ENCODE results near the gene AIF1L. TPM values are rescaled to one million over a fixed set of nuclear protein-coding genes. Genes with fewer than 3 reads are reported as not detected.

The AIF1L gene
- total RNA-seq, 1 donor from 2014 or later: 72.3 TPM

DNA sequence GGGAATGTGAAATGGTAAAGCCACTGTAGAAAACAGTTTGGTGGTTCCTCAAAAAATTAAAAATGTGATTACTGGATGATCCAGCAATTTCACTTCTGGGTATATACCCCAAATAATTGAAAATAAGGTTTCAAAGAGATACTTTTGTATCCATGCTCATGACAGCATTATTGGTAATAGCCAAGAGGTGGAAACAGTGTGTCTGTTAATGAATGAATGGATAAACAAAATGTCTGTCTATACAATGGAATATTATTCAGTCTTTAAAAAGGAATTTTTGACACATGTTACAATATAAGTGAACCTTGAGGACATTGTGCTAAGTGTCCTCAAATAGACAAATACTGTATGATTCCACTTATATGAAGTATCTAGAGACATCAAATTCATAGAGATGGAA, 69.2 kb downstream of the AIF1L start:
- no peak for DNase-seq (ENCODE audit: low read depth, low spot score)

DNA sequence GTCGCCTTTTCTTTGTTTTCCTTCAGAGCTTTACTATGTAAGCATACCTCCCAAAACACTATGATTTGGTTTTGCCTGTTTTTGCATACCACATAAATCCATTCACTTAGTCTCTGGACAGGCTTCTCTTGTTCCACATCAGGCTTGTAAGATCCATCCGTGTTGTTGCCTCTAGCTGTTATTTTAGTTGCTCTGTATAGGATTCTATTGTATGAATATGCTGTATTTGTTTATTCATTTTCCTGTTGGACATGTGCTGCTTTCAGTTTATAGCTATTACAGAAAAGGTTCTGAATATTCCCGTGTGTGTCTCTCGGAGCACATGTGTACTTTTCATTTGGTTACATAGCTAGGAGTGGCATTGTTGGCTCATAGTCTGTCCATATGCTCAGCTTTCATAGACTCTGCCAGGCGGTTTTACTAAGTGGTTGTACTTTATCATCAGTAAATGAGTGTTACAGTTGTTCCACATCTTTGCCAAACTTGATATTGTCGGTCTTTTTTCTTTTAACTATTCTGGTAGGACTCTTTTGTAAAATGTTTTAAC, 70.9 kb downstream of the AIF1L start:
- DNase-seq (ENCODE audit: low read depth, low spot score): no peak

DNA sequence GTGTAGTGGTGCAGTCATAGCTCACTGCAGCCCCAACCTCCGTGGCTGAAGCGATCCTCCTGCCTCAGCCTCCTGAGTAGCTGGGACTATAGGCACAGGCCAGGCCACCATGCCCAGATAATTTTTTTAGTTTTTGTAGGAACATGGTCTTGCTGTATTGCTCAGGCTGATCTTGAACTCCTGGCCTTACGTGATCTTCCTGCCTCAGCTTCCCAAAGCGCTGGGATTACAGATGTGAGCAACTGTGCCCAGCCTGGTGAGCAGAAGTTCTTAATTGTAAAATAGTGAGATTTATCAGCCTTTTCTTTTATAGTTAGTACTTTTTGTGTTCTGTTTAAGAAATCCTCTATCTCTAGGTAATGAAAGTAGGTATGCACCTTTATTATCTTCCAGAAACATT, 71.6 kb downstream of the AIF1L start:
- DNase-seq (ENCODE audit: low read depth, low spot score): no peak

DNA sequence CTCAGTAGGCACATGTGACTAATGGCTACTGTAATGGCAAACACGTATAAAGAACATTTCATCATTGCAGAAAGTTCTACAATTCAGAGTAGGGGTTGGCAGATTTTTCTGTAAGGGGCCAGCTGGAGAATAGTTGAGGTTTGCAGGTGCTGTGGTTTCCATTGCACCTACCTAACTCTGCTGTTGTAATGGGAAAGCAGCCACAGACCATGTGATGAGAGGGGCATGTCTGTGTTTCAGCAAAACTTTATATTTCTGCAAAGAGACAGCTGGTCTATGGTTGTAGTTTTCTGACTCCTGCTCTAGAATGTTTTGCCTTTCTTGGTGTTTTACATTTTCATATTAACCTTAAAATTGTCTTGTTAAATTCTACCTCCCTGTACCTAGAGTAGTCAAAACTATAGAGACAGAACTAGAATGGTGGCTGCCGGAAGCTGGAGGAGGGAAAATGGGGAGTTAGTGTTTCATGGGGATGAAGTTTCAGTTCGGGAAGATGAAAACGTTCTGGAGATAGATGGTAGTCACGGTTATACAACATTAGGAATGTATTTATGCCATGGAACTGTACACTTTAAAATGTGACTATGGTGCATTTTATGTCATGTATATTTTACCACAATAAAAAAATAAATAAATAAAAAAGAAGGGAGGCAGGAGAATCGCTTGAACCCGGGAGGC, 73.4 kb downstream of the AIF1L start:
- DNase-seq (ENCODE audit: low read depth, low spot score): no peak

Other genes with a start within 250 kb of the AIF1L start
- not detected in 2 replicates for gene QRFP, start 199.7 kb upstream of the AIF1L start, total RNA-seq
- not detected in 2 replicates for gene FIBCD1, start 157.3 kb upstream of the AIF1L start, total RNA-seq
- 0.07 TPM in 1 of 2 replicates, not detected in the other for gene LAMC3, start 87.4 kb upstream of the AIF1L start, total RNA-seq
- 12.2 and 16.3 TPM in 2 replicates for gene NUP214, start 29.1 kb downstream of the AIF1L start, total RNA-seq
- 3.7 and 4.9 TPM in 2 replicates for gene FAM78A, start 180.0 kb downstream of the AIF1L start, total RNA-seq
- 1.5 and 3.6 TPM in 2 replicates for gene PLPP7, start 193.2 kb downstream of the AIF1L start, total RNA-seq